ENCODE data around the gene UBE2D2. TPM values are rescaled to one million over a fixed set of nuclear protein-coding genes. Genes with fewer than 3 reads are reported as not detected.
"Not testable (repeated sequence)": the region's sequence is repeated elsewhere in the genome, so short reads cannot be mapped to it uniquely, and the experiment has no call there.

Gene UBE2D2
- total and polyA plus RNA-seq, 4 donors, result 84.1 to 97.8 (median 91.2) TPM

GRCh38 chr5:139601429-139601828 is 40.3 kb downstream of the UBE2D2 start:
- Histone ChIP-seq H3K9me3 (ENCODE audit: control insufficient read depth in 4 of 4, insufficient read depth in 3 of 4, low read length in 3 of 4) (no peaks in the 10 kb centered on the region), H3K9ac (ENCODE audit: insufficient read depth in 1 of 2, low read length in 2 of 2) (no peak overlapping the region), H3K4me1 (ENCODE audit: control insufficient read depth in 5 of 5, insufficient read depth in 5 of 5, low read length in 5 of 5) (peaks cover 0 to 1% (median 0%) of the 10 kb centered on the region in 5 donors), H3K36me3 (ENCODE audit: control insufficient read depth in 4 of 4, insufficient read depth in 4 of 4, low read length in 4 of 4) (peaks cover 7 to 26% (median 13%) of the 10 kb centered on the region in 4 donors), H3K27me3 (ENCODE audit: control insufficient read depth in 3 of 3, insufficient read depth in 3 of 3, low read length in 2 of 3) (no peaks in the 10 kb centered on the region), H3K4me3 (no peak overlapping the region), H3K27ac (ENCODE audit: low read depth in 1 of 2, low read length in 1 of 2) (no peak overlapping the region)
- no peak for ATAC-seq (ENCODE audit: insufficient read depth, low FRiP score)
- WGBS, 2 donors, result 94 to 96% methylated on average over 12 of the region's 12 CpGs
- TF ChIP-seq CTCF (IDR thresholded peaks at IDR 0.05; ENCODE audit: control extremely low read depth, extremely low read depth), result no peak
- DNase-seq, result no peak

GRCh38 chr5:139601948-139602347 is 40.8 kb downstream of the UBE2D2 start:
- DNase-seq; H3K27ac ChIP-seq (ENCODE audit: low read depth in 1 of 2, low read length in 1 of 2); H3K9me3 ChIP-seq (ENCODE audit: control insufficient read depth in 4 of 4, insufficient read depth in 3 of 4, low read length in 3 of 4); H3K27me3 ChIP-seq (ENCODE audit: control insufficient read depth in 3 of 3, insufficient read depth in 3 of 3, low read length in 2 of 3); H3K9ac ChIP-seq (ENCODE audit: insufficient read depth in 1 of 2, low read length in 2 of 2); H3K4me3 ChIP-seq; ATAC-seq (ENCODE audit: insufficient read depth, low FRiP score); H3K4me1 ChIP-seq (ENCODE audit: control insufficient read depth in 5 of 5, insufficient read depth in 5 of 5, low read length in 5 of 5): not testable (repeated sequence)
- 93 to 94% methylated on average over 9 of the region's 9 CpGs for WGBS, 2 donors
- H3K36me3 ChIP-seq (ENCODE audit: control insufficient read depth in 4 of 4, insufficient read depth in 4 of 4, low read length in 4 of 4), result peaks cover 7 to 26% (median 14%) of the 10 kb centered on the region in 4 donors

- Histone ChIP-seq H3K4me1 (ENCODE audit: control insufficient read depth in 5 of 5, insufficient read depth in 5 of 5, low read length in 5 of 5) (peaks cover 0 to 1% (median 0%) of the 10 kb centered on the region in 5 donors), H3K4me3 (no peak overlapping the region), H3K27me3 (ENCODE audit: control insufficient read depth in 3 of 3, insufficient read depth in 3 of 3, low read length in 2 of 3) (no peaks in the 10 kb centered on the region), H3K36me3 (ENCODE audit: control insufficient read depth in 4 of 4, insufficient read depth in 4 of 4, low read length in 4 of 4) (peaks cover 5 to 22% (median 12%) of the 10 kb centered on the region in 4 donors), H3K27ac (ENCODE audit: low read depth in 1 of 2, low read length in 1 of 2) (no peak overlapping the region), H3K9me3 (ENCODE audit: control insufficient read depth in 4 of 4, insufficient read depth in 3 of 4, low read length in 3 of 4) (no peaks in the 10 kb centered on the region), H3K9ac (ENCODE audit: insufficient read depth in 1 of 2, low read length in 2 of 2) (no peak overlapping the region)
- ATAC-seq (ENCODE audit: insufficient read depth, low FRiP score) (no peak), DNase-seq (no peak)
- 93 to 94% methylated on average over 8 of the region's 8 CpGs for WGBS, 2 donors
- TF ChIP-seq CTCF (IDR thresholded peaks at IDR 0.05; ENCODE audit: control extremely low read depth, extremely low read depth), result no peak
Observed at GRCh38 chr5:139605887-139606286, 44.7 kb downstream of the UBE2D2 start.

- no peaks in the 10 kb centered on the region for H3K9me3 ChIP-seq (ENCODE audit: control insufficient read depth in 4 of 4, insufficient read depth in 3 of 4, low read length in 3 of 4)
- no peaks in the 10 kb centered on the region for H3K27me3 ChIP-seq (ENCODE audit: control insufficient read depth in 3 of 3, insufficient read depth in 3 of 3, low read length in 2 of 3)
- no peak for TF ChIP-seq CTCF (IDR thresholded peaks at IDR 0.05; ENCODE audit: control extremely low read depth, extremely low read depth)
- 82 to 89% methylated on average over 5 of the region's 5 CpGs for WGBS, 2 donors
- H3K4me3 ChIP-seq, result no peak overlapping the region
- no peak overlapping the region for H3K9ac ChIP-seq (ENCODE audit: insufficient read depth in 1 of 2, low read length in 2 of 2)
- H3K4me1 ChIP-seq (ENCODE audit: control insufficient read depth in 5 of 5, insufficient read depth in 5 of 5, low read length in 5 of 5), result peaks cover 0 to 5% (median 3%) of the 10 kb centered on the region in 5 donors
- peak overlapping the region in 1 of 2 donors; percentile 14 for H3K27ac ChIP-seq (ENCODE audit: low read depth in 1 of 2, low read length in 1 of 2)
- H3K36me3 ChIP-seq (ENCODE audit: control insufficient read depth in 4 of 4, insufficient read depth in 4 of 4, low read length in 4 of 4), result peaks cover 0 to 6% (median 5%) of the 10 kb centered on the region in 4 donors
- no peak for ATAC-seq (ENCODE audit: insufficient read depth, low FRiP score)
- DNase-seq, result peak in 2 of 3 donors; percentile 21 to 48
Observed at GRCh38 chr5:139611703-139612584, 50.8 kb downstream of the UBE2D2 start.

Measured in lung (tissue), 12 donors.